Calu3 (cell line): Measurements from ENCODE around the gene ATP8B2. TPM values are rescaled to one million over a fixed set of nuclear protein-coding genes. Genes with fewer than 3 reads are reported as not detected.

Source experiments
- BruUV-seq: library from RNA; stranded (reverse); fragments of 400-500 nt; replicated peaks from 2 replicates; lab custom pipeline; 2021; lab: Mats Ljungman, UMichigan
- CTCF ChIA-PET: fragments of 300-600 bp; sonication (Branson Sonifier 250); formaldehyde crosslinking; loops from one replicate; lab custom pipeline; 2022; ENCODE audit warnings: antibody characterized with exemption; lab: Charles Lee
- DNase-seq: peaks from one replicate; pipeline ENCODE4 v3.0.0; 2022
- H3K27ac Mint-ChIP-seq: one replicate; pipeline ENCODE4 v1.8.0; 2022; ENCODE audit warnings: mixed read lengths; ENCODE audit not compliant: unreplicated experiment
- H3K27me3 Mint-ChIP-seq: one replicate; pipeline ENCODE4 v1.8.0; 2022; ENCODE audit warnings: mixed read lengths; ENCODE audit not compliant: unreplicated experiment
- H3K36me3 Mint-ChIP-seq: one replicate; pipeline ENCODE4 v1.8.0; 2022; ENCODE audit warnings: mild to moderate bottlenecking, moderate library complexity, mixed read lengths; ENCODE audit not compliant: insufficient read depth, unreplicated experiment
- H3K4me1 Mint-ChIP-seq: one replicate; pipeline ENCODE4 v1.8.0; 2022; ENCODE audit warnings: mild to moderate bottlenecking, low read depth, mixed read lengths; ENCODE audit not compliant: unreplicated experiment
- H3K4me3 Mint-ChIP-seq: one replicate; pipeline ENCODE4 v1.8.0; 2022; ENCODE audit warnings: mild to moderate bottlenecking, low read depth, moderate library complexity, mixed read lengths; ENCODE audit not compliant: unreplicated experiment
- H3K9me3 Mint-ChIP-seq: one replicate; pipeline ENCODE4 v1.8.0; 2022; ENCODE audit warnings: low read depth, mixed read lengths; ENCODE audit not compliant: unreplicated experiment
- intact Hi-C: fragments of 100-400 bp; cut with micrococcal nuclease; formaldehyde crosslinking; loops from one replicate; pipeline ENCODE4 v1.10.0; 2022; ENCODE audit not compliant: unreplicated experiment
- total RNA-seq: library from RNA; stranded (reverse); gene quantifications from 2 replicates; pipeline ENCODE4 v1.2.3, GENCODE V29; 2022
- TF ChIP-seq, protein P1 (sequence below): fragments of 200-600 bp; IDR thresholded peaks from one replicate; pipeline ENCODE4 v1.8.0; 2022; ENCODE audit warnings: antibody characterized with exemption; ENCODE audit not compliant: unreplicated experiment

ATP8B2 gene
- total RNA-seq, 1 experiment from 2014 or later: 9.1 TPM

GRCh38 chr1:154352581-154353459 lies 27.5 kb downstream of the ATP8B2 start:
- no TSS peak for BruUV-seq
- Mint-ChIP-seq H3K36me3 (peaks cover 11% of the 10 kb centered on the region), H3K27me3 (peaks cover 26% of the 10 kb centered on the region), H3K9me3 (no peaks in the 10 kb centered on the region), H3K4me3 (peak overlapping the region; percentile 63), H3K27ac (peak overlapping the region; percentile 32), H3K4me1 (peaks cover 32% of the 10 kb centered on the region)
- DNase-seq: peak; percentile 49
- intact Hi-C loops: no loop called here
- CTCF ChIA-PET: interaction anchor here (0.7 to 2.8 kb wide), 4 partner anchors 18 to 127 kb away, joined by 3 to 10 read pairs (median 4); no protein-coding TSS in a partner anchor
- TF ChIP-seq, protein P1, sequence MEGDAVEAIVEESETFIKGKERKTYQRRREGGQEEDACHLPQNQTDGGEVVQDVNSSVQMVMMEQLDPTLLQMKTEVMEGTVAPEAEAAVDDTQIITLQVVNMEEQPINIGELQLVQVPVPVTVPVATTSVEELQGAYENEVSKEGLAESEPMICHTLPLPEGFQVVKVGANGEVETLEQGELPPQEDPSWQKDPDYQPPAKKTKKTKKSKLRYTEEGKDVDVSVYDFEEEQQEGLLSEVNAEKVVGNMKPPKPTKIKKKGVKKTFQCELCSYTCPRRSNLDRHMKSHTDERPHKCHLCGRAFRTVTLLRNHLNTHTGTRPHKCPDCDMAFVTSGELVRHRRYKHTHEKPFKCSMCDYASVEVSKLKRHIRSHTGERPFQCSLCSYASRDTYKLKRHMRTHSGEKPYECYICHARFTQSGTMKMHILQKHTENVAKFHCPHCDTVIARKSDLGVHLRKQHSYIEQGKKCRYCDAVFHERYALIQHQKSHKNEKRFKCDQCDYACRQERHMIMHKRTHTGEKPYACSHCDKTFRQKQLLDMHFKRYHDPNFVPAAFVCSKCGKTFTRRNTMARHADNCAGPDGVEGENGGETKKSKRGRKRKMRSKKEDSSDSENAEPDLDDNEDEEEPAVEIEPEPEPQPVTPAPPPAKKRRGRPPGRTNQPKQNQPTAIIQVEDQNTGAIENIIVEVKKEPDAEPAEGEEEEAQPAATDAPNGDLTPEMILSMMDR: peak; percentile 17

DNA sequence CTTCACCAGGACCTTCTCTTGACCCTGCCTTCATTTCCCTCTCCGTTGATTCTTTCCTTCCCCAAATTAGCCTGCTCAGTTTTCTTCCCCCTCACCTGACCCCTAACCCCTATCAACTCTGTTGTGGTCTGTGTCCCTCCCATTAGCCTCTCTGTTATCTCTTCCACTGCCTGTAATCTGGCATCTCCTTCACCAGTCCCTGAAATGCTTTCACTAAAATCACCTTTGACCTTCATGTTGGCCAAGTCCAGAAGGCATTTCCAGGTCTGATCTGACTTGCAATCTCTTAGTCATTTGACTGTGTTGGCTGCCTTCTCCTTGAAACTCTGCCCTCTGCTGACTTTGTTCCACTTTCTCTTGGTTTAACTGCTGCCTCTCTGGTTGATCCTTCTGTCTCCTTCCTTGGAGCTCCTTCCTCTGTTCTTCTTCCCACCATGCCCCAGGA lies 28.2 kb downstream of the ATP8B2 start:
- H3K4me1 Mint-ChIP-seq: peaks cover 32% of the 10 kb centered on the region
- CTCF ChIA-PET: interaction anchor here (0.7 to 2.8 kb wide), 3 partner anchors 19 to 126 kb away, joined by 3 to 10 read pairs (median 3); no protein-coding TSS in a partner anchor
- intact Hi-C loops: no loop called here
- peaks cover 26% of the 10 kb centered on the region for H3K27me3 Mint-ChIP-seq
- no peaks in the 10 kb centered on the region for H3K9me3 Mint-ChIP-seq
- H3K36me3 Mint-ChIP-seq: peaks cover 11% of the 10 kb centered on the region
- H3K4me3 Mint-ChIP-seq: peak overlapping the region; percentile 63
- TF ChIP-seq, protein P1: no peak
- H3K27ac Mint-ChIP-seq: peak overlapping the region; percentile 29
- peak; percentile 29 for DNase-seq
- BruUV-seq: no TSS peak

GRCh38 chr1:154353966-154354365 lies 28.6 kb downstream of the ATP8B2 start:
- intact Hi-C loops: no loop called here
- BruUV-seq: no TSS peak
- TF ChIP-seq, protein P1: no peak
- Mint-ChIP-seq H3K27ac (no peak overlapping the region), H3K36me3 (peaks cover 11% of the 10 kb centered on the region), H3K9me3 (no peaks in the 10 kb centered on the region), H3K27me3 (peaks cover 26% of the 10 kb centered on the region), H3K4me3 (peak overlapping the region; percentile 63), H3K4me1 (peaks cover 32% of the 10 kb centered on the region)
- CTCF ChIA-PET: interaction anchor here (0.5 to 2.8 kb wide), 3 partner anchors 19 to 104 kb away, joined by 3 to 10 read pairs (median 6); no protein-coding TSS in a partner anchor
- DNase-seq: no peak

DNA sequence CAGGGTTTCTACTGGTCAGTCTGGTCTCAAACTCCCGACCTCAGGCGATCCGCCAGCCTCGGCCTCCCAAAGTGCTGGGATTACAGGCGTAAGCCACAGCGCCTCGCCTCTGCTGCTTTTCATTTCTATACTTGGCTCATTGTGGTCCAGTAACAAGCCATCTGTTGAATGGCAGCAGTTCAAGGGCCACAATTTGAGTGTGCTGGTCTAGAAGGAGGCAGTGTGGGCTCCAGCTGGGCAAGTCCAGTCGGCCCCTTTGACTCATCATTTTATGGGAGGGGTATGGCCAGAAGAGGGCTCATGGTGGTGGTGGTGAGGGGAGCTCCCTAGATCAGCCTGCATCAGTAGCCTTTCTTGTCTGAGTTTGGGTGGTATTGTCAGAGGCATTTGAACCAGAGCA lies 33.2 kb downstream of the ATP8B2 start:
- Mint-ChIP-seq H3K27me3 (peaks cover 20% of the 10 kb centered on the region), H3K4me3 (no peak overlapping the region), H3K4me1 (peaks cover 10% of the 10 kb centered on the region), H3K36me3 (peaks cover 4% of the 10 kb centered on the region), H3K27ac (no peak overlapping the region), H3K9me3 (no peaks in the 10 kb centered on the region)
- intact Hi-C loops: no loop called here
- DNase-seq: no peak
- CTCF ChIA-PET: interaction anchor here (0.9 kb wide), 1 partner anchor 13 kb away, joined by 5 read pairs; no protein-coding TSS in a partner anchor
- TF ChIP-seq, protein P1: no peak
- BruUV-seq: no TSS peak
